Gastroesophageal sphincter (tissue), 3 donors: ENCODE data around the gene CD163L1.

ENCODE experiments used
- EP300 ChIP-seq: sonication (generic); formaldehyde crosslinking; IDR thresholded peaks from one replicate; pipeline ENCODE4 v1.6.1; 2017; ENCODE audit warnings: antibody characterized with exemption, mild to moderate bottlenecking
- POLR2A ChIP-seq, 2 donors: fragments of 450-650 bp; IDR thresholded peaks; one replicate each; pipeline ENCODE4 v1.6.1; 2017; ENCODE audit warnings: antibody characterized with exemption in 2 of 2, mild to moderate bottlenecking in 2 of 2, moderate library complexity in 1 of 2
- POLR2AphosphoS5 ChIP-seq: sonication (generic); formaldehyde crosslinking; IDR thresholded peaks from one replicate; pipeline ENCODE4 v1.6.1; 2017; ENCODE audit warnings: antibody characterized with exemption
- TF ChIP-seq, protein P1 (sequence below), 4 experiments: fragments of 200-600 bp in 2 of 4; fragments of 450-650 bp in 2 of 4; sonication (generic) in 1 of 4; IDR thresholded peaks; one replicate each; pipeline ENCODE4 v1.5.1; 2017 to 2019; ENCODE audit warnings: antibody characterized with exemption in 4 of 4, mild to moderate bottlenecking in 2 of 4, moderate library complexity in 2 of 4

DNA sequence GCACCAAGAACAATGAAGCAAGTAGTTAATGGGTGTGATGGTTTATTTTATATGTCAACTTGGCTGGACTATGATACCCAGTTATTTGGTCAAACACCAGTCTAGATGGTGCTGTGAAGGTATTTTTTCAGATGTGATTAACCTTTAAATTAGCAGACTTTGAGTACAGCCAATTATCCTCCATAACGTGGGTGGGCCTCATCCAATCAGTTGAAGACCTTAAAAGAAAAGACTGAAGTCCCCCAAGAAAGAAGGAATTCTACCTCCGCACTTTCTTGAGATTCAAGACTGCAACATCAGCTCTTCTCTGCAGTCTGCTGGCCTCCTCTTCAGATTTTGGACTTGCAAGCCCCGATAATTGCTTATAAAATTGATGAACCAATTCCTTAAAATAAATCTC is 47.5 kb downstream of the CD163L1 start:
- TF ChIP-seq, protein P1, sequence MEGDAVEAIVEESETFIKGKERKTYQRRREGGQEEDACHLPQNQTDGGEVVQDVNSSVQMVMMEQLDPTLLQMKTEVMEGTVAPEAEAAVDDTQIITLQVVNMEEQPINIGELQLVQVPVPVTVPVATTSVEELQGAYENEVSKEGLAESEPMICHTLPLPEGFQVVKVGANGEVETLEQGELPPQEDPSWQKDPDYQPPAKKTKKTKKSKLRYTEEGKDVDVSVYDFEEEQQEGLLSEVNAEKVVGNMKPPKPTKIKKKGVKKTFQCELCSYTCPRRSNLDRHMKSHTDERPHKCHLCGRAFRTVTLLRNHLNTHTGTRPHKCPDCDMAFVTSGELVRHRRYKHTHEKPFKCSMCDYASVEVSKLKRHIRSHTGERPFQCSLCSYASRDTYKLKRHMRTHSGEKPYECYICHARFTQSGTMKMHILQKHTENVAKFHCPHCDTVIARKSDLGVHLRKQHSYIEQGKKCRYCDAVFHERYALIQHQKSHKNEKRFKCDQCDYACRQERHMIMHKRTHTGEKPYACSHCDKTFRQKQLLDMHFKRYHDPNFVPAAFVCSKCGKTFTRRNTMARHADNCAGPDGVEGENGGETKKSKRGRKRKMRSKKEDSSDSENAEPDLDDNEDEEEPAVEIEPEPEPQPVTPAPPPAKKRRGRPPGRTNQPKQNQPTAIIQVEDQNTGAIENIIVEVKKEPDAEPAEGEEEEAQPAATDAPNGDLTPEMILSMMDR (IDR thresholded peaks at IDR 0.05), result no peak
- TF ChIP-seq POLR2A (IDR thresholded peaks at IDR 0.05) (no peak), POLR2AphosphoS5 (no peak), EP300 (no peak)
